Transverse colon (tissue), 4 donors: Measurements from ENCODE around the gene MEGF11. TPM values are rescaled to one million over a fixed set of nuclear protein-coding genes. Genes with fewer than 3 reads are reported as not detected.

Experiments used
- DNase-seq: peaks from one replicate; pipeline ENCODE4 v3.0.0-alpha.2; 2019
- H3K27ac ChIP-seq, 4 donors: fragments of 200-600 bp; sonication (generic); 2 replicates each; pipeline ENCODE4 v1.5.1; 2016 to 2018; ENCODE audit warnings: inconsistent platforms in 4 of 4
- H3K27me3 ChIP-seq: fragments of 200-600 bp; sonication (generic); 2 replicates; pipeline ENCODE4 v1.5.1; 2017; ENCODE audit warnings: inconsistent platforms
- H3K36me3 ChIP-seq, 4 donors: fragments of 200-600 bp; sonication (generic); 2 replicates each; pipeline ENCODE4 v1.5.1; 2017 to 2019; ENCODE audit warnings: inconsistent platforms in 4 of 4
- H3K4me1 ChIP-seq, 4 donors: fragments of 200-600 bp; sonication (generic); 2 replicates each; pipeline ENCODE4 v1.5.1; 2017 to 2020; ENCODE audit warnings: inconsistent platforms in 4 of 4
- H3K4me3 ChIP-seq, 4 donors: fragments of 200-600 bp; sonication (generic); 1 replicate in 1 of 4; 2 replicates in 3 of 4; pipeline versions ENCODE4 v1.5.1 to v1.6.1; 2017 to 2019; ENCODE audit warnings: inconsistent platforms in 4 of 4
- H3K9me3 ChIP-seq, 2 donors: fragments of 200-600 bp; sonication (generic); 2 replicates each; pipeline ENCODE4 v1.5.1; 2017 to 2019; ENCODE audit warnings: inconsistent platforms in 2 of 2
- CTCF ChIP-seq, 5 experiments: fragments of 200-600 bp in 3 of 5; fragments of 450-650 bp in 2 of 5; sonication (generic) in 3 of 5; IDR thresholded peaks; 1 replicate in 2 of 5; 2 replicates in 3 of 5; pipeline ENCODE4 v1.5.1; 2016 to 2017; ENCODE audit warnings: antibody characterized with exemption in 5 of 5, inconsistent platforms in 3 of 5, mild to moderate bottlenecking in 2 of 5, moderate library complexity in 1 of 5
- EP300 ChIP-seq: sonication (generic); formaldehyde crosslinking; IDR thresholded peaks from one replicate; pipeline ENCODE4 v1.6.1; 2017; ENCODE audit warnings: antibody characterized with exemption, low read depth
- POLR2A ChIP-seq: fragments of 450-650 bp; IDR thresholded peaks from one replicate; pipeline ENCODE4 v1.6.1; 2016; ENCODE audit warnings: antibody characterized with exemption, mild to moderate bottlenecking, moderate library complexity
- POLR2AphosphoS5 ChIP-seq, 3 donors: sonication (generic); formaldehyde crosslinking; IDR thresholded peaks; one replicate each; pipeline ENCODE4 v1.6.1; 2016; ENCODE audit warnings: antibody characterized with exemption in 3 of 3
- WGBS, 2 donors: methylation state at CpG; one replicate each; pipeline ENCODE4 v1.1.5; 2018; ENCODE audit warnings: low coverage in 1 of 2; 5-methylcytosine and 5-hydroxymethylcytosine counted together
- in situ Hi-C, 4 donors: fragments of 200-750 bp; cut with MboI; loops; one replicate each; pipeline versions ENCODE4 v1.15.0 to v1.15.1; 2017; ENCODE audit warnings: low sequenced_read_pairs in 3 of 4, low pct_ligation_motif_present in 1 of 4, low pct_unique_long_range_greater_than_20kb in 1 of 4
- intact Hi-C: fragments of 100-400 bp; cut with DNase I; formaldehyde crosslinking; loops from one replicate; pipeline ENCODE4 v1.15.1; 2023; ENCODE audit warnings: low total_unique reads
- total RNA-seq, 4 donors: library from RNA; depleted of rRNA; stranded (reverse); fragments of >200 nt; gene quantifications; one replicate each; pipeline ENCODE4 v1.1.0, GENCODE V29; 2016

MEGF11 gene
- total RNA-seq, 4 donors from 2014 or later: 0.16 TPM; not detected in 3

GRCh38 chr15:65888981-65889380 lies 364.6 kb downstream of the MEGF11 start:
- Histone ChIP-seq H3K27ac (no peak overlapping the region), H3K9me3 (no peaks in the 10 kb centered on the region), H3K4me3 (no peak overlapping the region), H3K36me3 (peaks cover 0 to 44% (median 14%) of the 10 kb centered on the region in 4 donors), H3K4me1 (peaks cover 0 to 8% (median 1%) of the 10 kb centered on the region in 4 donors), H3K27me3 (no peaks in the 10 kb centered on the region)
- in situ Hi-C loops: no loop called here
- DNase-seq: no peak
- WGBS, 2 donors: 74% methylated on average over 3 of the region's 3 CpGs
- TF ChIP-seq CTCF (IDR thresholded peaks at IDR 0.05) (no peak), EP300 (no peak), POLR2A (no peak), POLR2AphosphoS5 (IDR thresholded peaks at IDR 0.05) (no peak)
- intact Hi-C loops: no loop called here

- Histone ChIP-seq H3K36me3 (peaks cover 0 to 44% (median 18%) of the 10 kb centered on the region in 4 donors), H3K27me3 (no peaks in the 10 kb centered on the region), H3K4me1 (peaks cover 0 to 8% (median 1%) of the 10 kb centered on the region in 4 donors), H3K9me3 (no peaks in the 10 kb centered on the region), H3K4me3 (no peak overlapping the region), H3K27ac (no peak overlapping the region)
- intact Hi-C loops: no loop called here
- no peak for DNase-seq
- 73 to 81% methylated on average over 3 of the region's 3 CpGs for whole genome bisulfite sequencing, 2 donors
- in situ Hi-C loops: no loop called here
- TF ChIP-seq POLR2AphosphoS5 (IDR thresholded peaks at IDR 0.05) (no peak), CTCF (IDR thresholded peaks at IDR 0.05) (no peak), EP300 (no peak), POLR2A (no peak)
Observed at GRCh38 chr15:65887565-65887964, 366.0 kb downstream of the MEGF11 start.

GRCh38 chr15:65885668-65886218 lies 367.8 kb downstream of the MEGF11 start:
- no peaks in the 10 kb centered on the region for H3K9me3 ChIP-seq
- no peak overlapping the region for H3K27ac ChIP-seq
- H3K36me3 ChIP-seq: peaks cover 0 to 47% (median 18%) of the 10 kb centered on the region in 4 donors
- intact Hi-C loops: no loop called here
- peaks cover 0 to 12% (median 1%) of the 10 kb centered on the region in 4 donors for H3K4me1 ChIP-seq
- whole genome bisulfite sequencing, 2 donors: 83 to 85% methylated on average over 4 of the region's 4 CpGs
- TF ChIP-seq EP300 (no peak), POLR2A (no peak), POLR2AphosphoS5 (IDR thresholded peaks at IDR 0.05) (no peak), CTCF (IDR thresholded peaks at IDR 0.05) (no peak)
- DNase-seq: no peak
- H3K27me3 ChIP-seq: no peaks in the 10 kb centered on the region
- in situ Hi-C loops: no loop called here
- no peak overlapping the region for H3K4me3 ChIP-seq

GRCh38 chr15:65884511-65884910 lies 369.0 kb downstream of the MEGF11 start:
- Histone ChIP-seq H3K4me3 (no peak overlapping the region), H3K36me3 (peaks cover 0 to 57% (median 20%) of the 10 kb centered on the region in 4 donors), H3K27ac (no peak overlapping the region), H3K27me3 (no peaks in the 10 kb centered on the region), H3K4me1 (peaks cover 0 to 12% (median 1%) of the 10 kb centered on the region in 4 donors), H3K9me3 (no peaks in the 10 kb centered on the region)
- intact Hi-C loops (no loop called here), in situ Hi-C loops (no loop called here)
- TF ChIP-seq CTCF (IDR thresholded peaks at IDR 0.05) (no peak), POLR2A (no peak), POLR2AphosphoS5 (IDR thresholded peaks at IDR 0.05) (no peak), EP300 (no peak)
- DNase-seq: no peak
